Rectal smooth muscle tissue (tissue), 1 donor: ENCODE data around the gene ERO1B.

ENCODE experiments used
- H3K27ac ChIP-seq: one replicate; pipeline ENCODE4 v1.7.0; 2013; ENCODE audit warnings: low read depth, low read length, inconsistent platforms
- H3K27me3 ChIP-seq: one replicate; pipeline ENCODE4 v1.7.0; 2013; ENCODE audit warnings: low read length; ENCODE audit not compliant: control insufficient read depth, insufficient read depth
- H3K36me3 ChIP-seq: one replicate; pipeline ENCODE4 v1.7.0; 2013; ENCODE audit warnings: low read length; ENCODE audit not compliant: control insufficient read depth, insufficient read depth
- H3K4me1 ChIP-seq: one replicate; pipeline ENCODE4 v1.7.0; 2013; ENCODE audit warnings: low read length; ENCODE audit not compliant: control insufficient read depth, insufficient read depth
- H3K4me3 ChIP-seq: one replicate; pipeline ENCODE4 v1.7.0; 2013; ENCODE audit warnings: low read length
- H3K9ac ChIP-seq: one replicate; pipeline ENCODE4 v1.7.0; 2013; ENCODE audit warnings: low read length

Gene ERO1B

DNA sequence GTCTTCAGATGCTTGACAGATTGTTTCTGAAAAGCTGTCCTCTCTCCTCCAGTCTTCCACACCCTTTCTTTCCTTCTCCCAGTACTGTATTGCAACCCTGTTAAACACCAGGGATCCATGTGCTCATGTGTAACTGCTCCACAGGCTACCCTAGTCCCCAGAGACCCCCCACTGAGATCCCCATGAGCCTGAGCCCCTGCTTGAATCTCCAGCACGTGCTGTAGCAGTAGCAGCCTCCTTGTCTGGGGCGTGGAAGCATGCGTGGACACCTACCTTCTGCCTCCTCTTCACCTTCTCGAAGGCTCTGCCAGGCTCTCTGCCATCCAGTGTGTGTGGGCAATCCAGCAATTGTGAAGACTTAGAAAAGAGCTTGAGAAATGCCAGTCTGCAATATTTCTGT, 114.2 kb downstream of the ERO1B start:
- Histone ChIP-seq H3K9ac (no peak overlapping the region), H3K4me3 (no peak overlapping the region), H3K27me3 (no peaks in the 10 kb centered on the region), H3K36me3 (no peaks in the 10 kb centered on the region), H3K4me1 (no peaks in the 10 kb centered on the region), H3K27ac (no peak overlapping the region)

DNA sequence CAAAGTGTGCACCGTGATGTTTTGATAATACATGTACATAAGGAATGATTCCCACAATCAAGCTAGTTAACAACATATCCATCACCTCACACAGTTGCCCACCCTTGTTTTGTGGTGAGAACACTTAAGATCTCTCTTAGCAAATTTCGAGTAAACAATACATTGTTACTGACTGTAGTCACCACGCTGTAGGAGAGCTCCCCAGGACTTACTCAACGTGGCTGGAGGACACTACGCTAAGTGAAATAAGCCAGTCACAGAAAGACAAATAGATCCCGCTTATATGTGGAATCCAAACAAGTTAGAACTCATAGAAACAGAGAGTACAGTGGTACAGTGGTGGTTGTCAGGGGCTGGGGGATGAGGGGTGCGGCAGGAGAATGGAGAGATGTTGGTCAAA, 114.6 kb downstream of the ERO1B start:
- Histone ChIP-seq H3K9ac (no peak overlapping the region), H3K4me3 (no peak overlapping the region), H3K4me1 (no peaks in the 10 kb centered on the region), H3K27ac (no peak overlapping the region), H3K36me3 (no peaks in the 10 kb centered on the region), H3K27me3 (no peaks in the 10 kb centered on the region)

DNA sequence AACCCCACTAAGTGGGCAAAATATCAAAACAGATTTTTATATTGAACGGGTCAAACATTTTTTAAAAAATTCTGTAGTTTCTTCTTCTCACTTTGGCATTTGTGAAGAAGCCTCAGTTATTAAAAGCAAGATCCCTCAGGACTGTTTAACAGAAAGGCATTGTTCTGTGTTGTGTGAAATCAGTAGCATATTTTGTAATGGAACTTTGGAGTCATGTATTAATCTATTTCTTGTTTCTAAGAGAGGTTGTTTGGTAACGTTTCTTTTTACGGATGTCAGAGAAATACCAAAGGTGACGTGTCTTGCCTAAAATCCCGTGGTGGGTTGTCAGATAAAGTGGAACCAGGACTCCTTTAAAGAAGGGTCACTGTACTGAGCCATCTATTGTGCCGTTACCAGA, 115.7 kb downstream of the ERO1B start:
- Histone ChIP-seq H3K4me1 (no peaks in the 10 kb centered on the region), H3K4me3 (no peak overlapping the region), H3K36me3 (no peaks in the 10 kb centered on the region), H3K27ac (no peak overlapping the region), H3K27me3 (no peaks in the 10 kb centered on the region), H3K9ac (no peak overlapping the region)
